ENCODE measurements around the gene BPIFB4.
"Not testable (repeated sequence)": the region's sequence is repeated elsewhere in the genome, so short reads cannot be mapped to it uniquely, and the experiment has no call there.

BPIFB4 gene

GRCh38 chr20:33122297-33122696 lies 42.9 kb downstream of the BPIFB4 start:
- not testable (repeated sequence) for DNase-seq

DNA sequence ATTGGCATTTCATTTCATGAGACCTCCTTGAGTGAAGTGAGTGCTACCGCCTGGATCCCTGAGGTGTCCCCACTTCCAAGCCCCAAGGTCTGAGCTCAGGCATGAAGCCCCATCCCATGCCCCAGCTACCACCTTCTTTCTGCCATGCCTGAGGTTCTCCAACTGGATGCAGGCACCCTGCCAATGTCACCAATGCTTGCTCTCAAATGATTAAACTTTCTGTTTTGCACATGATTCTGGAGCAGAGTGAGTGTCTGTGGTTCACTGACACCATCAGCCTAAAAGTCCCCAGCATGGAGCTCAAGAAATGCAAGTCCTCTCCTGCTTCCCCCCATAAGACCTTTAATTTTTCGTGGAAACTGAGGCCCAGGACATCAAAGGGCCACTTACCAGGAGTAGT lies 44.8 kb downstream of the BPIFB4 start:
- DNase-seq = no peak

DNA sequence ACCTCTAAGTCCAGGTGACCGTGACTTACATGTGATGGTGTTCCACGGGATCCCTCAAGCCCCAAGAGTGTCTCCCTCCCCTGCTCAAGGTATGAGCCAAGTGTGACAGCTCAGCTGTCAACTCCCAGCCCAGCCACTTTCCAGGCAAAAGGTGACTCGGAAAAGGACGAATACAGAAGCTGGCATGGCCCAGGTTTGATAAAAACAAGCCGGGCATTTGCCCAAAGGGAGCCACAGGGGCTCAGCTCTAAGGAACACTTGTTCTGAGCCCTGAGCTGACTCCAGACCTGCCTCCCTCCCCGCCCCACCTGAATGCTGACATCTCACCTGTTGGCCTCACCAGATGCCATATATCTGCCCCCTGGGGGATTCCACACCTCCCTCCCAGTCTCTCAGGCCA lies 45.6 kb downstream of the BPIFB4 start:
- DNase-seq = no peak

GRCh38 chr20:33125983-33126382 lies 46.5 kb downstream of the BPIFB4 start:
- DNase-seq = no peak

DNA sequence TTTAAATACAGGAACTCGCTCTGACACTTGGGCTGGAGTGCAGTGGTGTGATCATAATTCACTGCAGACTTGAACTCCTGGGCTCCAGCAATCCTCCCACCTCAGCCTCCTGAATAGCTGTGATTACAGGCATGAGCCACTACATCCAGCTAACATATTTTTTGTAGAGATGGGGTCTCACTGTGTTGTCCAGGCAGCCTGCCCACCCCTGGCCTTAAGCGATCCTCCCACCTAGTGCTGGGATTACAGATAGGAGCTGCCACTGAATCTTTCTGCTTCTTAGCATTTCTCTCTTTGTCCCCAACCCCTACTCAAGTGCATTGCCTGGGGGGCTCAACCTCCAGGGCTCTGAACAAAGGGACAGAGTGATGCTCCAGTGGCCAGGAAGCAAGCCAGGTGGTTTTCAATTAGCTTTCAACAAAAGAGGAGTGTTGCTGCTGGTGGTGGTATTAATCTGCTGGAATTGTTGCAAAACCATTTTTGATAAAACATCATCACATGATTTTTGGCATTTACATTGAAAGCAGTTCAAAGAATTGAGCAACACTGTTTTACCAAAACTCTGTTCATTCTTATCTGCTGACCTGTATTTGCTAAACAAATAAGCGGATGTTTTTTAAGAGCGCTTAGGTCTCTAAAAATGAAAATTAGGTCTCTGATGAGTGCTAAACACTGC lies 48.1 kb downstream of the BPIFB4 start:
- DNase-seq = peak; percentile 24

GRCh38 chr20:33130568-33131061 lies 51.2 kb downstream of the BPIFB4 start:
- no peak for DNase-seq

DNA sequence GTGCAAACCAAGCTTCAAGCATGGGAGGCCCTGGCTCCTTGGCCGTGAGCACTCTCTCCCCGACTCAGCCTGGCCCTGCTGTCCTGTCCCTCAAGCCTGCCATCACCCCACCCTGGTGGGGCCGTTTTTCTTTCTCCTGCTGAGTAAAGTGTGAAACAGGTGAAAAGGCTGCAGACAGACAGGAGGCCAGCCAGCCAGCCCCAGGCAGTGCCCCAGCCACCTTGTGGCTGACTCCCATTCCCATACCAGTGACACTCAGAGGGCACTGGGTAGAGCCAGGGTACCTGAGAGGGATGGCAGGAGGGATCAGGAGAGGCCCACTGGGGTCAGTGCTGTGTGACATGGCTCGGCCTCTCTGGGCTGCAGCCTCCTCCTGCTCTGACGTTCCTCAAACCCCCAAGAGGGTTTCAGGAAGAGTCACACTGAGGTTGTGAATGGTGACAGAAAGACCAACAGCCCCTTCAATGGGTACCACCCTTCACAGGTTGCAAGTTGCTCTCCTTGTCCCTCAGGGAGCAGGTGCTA lies 52.6 kb downstream of the BPIFB4 start:
- DNase-seq = no peak

DNA sequence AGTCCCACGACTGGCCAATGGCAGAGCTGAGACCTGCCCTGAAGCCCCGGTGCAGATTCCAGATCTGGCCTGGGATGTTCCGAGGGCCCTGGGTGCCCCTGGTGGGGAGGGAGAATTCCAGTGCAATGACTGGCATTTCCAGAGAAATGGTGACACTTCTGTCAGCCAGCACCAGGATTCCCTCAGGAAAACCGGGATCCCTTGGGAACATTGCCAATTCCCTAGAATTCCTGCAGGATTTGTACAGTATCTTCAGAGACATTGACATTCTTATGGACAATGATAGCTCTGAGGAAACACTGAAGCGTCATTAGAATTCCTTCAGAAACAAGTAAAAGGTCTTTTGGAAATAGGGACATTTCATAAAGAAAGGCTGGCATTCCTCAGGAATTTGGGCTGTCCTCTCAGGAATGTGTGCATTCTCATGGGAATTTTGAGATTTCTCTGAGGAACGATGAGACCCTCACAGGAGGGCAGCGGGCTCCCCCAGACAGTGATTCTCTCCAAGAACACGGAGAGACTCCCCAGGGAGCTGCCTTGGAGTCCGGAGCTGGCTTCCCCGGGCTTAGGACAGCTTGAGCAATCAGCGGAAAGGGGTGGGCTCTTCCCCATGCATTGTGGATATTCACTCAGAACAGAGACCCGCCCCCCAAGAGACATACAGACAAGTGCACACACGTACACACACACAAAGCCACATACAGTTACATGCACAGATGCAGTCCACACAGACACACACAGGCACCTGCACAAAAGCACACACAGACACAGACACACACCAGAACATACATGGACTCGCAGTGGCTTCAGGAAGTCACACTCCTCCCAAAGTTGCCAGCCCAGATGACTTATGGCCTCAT lies 53.3 kb downstream of the BPIFB4 start:
- DNase-seq = no peak

DNA sequence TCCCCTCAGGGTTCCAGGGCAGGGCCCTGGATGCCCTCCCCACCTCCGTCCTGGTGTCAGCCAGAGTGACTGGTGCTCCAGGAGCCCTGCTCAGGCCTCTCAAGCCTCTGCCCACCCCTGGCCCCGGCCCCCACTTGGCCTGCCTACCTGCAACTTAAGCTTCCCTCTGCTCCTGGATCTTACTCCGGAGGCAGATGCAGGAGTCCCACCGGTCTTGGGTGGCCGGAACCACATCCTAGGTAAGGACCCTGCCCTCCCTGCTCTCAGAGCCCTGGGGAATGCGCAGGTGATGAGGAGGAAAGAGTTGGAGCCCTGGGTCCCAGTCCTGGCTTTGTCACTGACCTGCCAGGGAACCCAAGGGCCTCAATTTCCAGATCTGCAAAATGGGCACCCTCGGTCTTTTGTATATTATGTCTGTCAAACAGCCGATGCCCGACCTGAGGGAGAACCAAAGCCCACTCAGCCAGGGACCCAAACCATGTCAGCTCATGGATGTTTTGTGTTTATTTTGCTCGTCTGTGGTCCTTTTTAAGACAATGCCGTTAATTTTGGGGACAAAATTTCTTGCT lies 54.0 kb downstream of the BPIFB4 start:
- no peak for DNase-seq

DNA sequence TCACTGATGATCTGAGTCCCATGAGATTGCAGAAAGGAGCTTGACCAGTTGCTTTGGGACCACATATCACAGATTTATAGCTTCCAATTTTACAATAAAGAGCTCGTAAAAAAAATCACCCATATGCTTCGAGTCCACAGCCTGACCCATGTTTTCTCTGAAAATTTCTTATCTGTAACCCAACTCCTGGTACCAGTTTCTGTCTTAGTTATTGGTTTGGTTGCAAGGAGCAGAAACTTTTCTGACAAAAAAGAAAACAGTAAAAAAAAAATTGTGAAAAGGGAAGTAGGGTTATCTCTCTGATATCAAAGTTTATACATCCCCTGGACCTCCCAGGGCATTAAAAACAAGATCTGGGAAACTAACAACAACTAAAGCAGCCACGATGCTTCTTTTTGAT lies 57.8 kb downstream of the BPIFB4 start:
- DNase-seq = no peak

DNA sequence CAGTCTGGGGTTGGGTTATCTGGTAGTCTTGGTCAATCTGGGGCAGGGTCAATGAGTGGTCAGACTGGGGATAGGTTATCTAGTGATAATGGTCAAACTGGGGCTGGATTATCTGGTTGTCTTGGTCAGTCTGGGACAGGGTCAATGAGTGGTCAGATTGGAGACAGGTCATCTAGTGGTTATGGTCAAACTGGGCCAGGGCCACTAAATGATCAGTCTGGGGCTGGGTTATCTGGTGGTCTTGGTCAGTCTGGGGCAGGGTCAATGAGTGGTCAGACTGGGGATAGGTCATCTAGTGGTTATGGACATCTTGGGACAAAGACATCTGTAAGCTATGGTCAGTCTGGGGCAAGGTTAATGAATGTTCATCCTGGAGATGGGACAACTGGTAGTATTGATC lies 60.0 kb downstream of the BPIFB4 start:
- DNase-seq = no peak

DNA sequence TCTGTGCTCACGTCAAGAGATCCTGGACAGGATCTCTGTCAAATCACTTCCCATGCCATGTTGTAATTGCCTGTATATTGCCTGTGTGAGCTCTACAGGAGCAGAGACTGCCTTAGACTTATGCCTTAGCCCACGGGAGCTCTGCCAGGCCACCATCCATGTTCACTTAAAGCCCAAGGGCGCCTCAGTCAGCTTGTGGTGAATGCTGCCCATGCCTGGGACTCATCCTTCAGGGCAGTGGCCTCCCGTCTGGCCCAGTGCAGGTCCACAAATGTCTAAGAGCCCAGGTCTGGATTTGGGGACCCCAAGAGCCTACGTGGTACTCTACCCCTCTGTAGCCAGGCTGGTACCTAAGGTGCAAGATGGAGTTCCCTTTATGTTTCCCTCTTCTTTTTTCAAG lies 66.1 kb downstream of the BPIFB4 start:
- no peak for DNase-seq

DNA sequence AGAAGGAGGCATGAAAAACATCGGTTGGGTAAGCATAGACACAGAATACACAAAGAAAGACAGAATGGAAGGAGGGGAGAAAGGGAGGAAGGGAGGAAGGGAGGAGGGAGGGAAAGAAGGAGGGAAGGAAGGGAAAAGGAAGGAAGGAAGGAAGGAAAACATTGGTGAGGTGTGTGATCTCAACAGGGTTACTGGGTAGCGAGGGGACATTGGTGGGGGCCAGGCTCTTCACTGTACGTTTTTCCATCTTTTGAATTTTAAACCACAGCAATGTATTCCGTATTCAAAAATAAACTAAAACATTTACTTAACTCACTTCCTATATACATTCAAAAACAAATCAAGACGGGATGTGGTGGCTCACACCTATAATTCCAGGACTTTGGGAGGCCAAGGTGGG lies 67.9 kb downstream of the BPIFB4 start:
- DNase-seq = no peak

DNA sequence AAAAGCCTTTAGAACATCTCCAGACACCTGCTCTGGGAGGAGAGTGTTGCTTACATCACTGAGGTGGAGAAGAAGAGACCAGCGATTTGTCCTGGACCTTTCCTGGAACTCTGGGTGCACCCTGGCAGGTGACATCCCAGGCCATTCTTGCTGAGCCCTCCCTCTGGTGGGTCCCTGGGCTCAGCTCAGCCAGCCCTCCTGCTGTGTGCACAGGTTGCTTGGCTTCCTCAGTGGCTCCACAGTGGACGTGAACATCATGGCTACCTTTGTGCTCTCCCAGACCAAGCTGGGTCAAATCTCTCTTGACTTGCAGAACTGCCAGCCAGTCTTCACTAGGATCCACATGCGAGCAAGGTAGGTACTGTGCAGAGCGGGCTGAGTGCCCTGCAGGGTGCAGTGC lies 68.6 kb downstream of the BPIFB4 start:
- DNase-seq = no peak

- DNase-seq = no peak
Measured at GRCh38 chr20:33154252-33154651, 74.8 kb downstream of the BPIFB4 start.

GRCh38 chr20:33158637-33159385 lies 79.4 kb downstream of the BPIFB4 start:
- no peak for DNase-seq

GRCh38 chr20:33159713-33160112 lies 80.3 kb downstream of the BPIFB4 start:
- DNase-seq = no peak

DNA sequence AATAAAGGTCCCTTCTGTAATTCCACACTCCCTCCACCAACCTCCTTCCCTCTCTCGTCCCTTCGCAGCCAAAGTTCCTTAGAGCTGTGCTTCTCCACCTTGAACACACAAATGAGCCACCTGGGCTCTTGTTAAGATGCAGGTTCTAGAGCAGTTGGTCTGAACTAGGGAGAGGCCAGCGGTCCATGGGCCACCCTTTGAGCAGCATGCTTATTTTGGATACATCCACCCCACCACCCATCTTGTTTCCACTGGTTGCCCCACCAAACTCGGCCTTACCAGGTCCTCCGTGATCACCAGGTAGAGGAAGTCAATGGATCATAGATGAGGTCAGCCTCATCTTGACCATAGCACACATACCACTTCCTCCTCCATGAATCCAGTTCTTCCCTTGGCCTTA lies 81.2 kb downstream of the BPIFB4 start:
- DNase-seq = no peak

Data from NCI-H146 (cell line).